Esophagus (tissue), 2 donors: Measurements from ENCODE around the gene STARD7. TPM values are rescaled to one million over a fixed set of nuclear protein-coding genes. Genes with fewer than 3 reads are reported as not detected.

Source experiments
- polyA plus RNA-seq, 2 donors: library from polyadenylated mRNA; stranded (reverse); fragments of 200-250 nt; gene quantifications; one replicate each; pipeline ENCODE4 v1.2.3, GENCODE V29; 2013
- donor health status: healthy with polysubstance abuse.
- donor health status: Bipolar disorder and iron deficiency.

The STARD7 gene
- polyA plus RNA-seq, 2 donors = 21.5 to 34.9 TPM

Other genes with a start within 250 kb of the STARD7 start
- gene ANKRD36C, start 217.0 kb downstream of the STARD7 start, polyA plus RNA-seq = 1 to 10 TPM; 1.2 to 4.0 TPM
- under 1 TPM; 0.43 to 0.98 TPM for gene GPAT2, start 173.9 kb downstream of the STARD7 start, polyA plus RNA-seq
- under 1 TPM; 0.27 to 0.98 TPM for gene ADRA2B, start 92.3 kb downstream of the STARD7 start, polyA plus RNA-seq
- gene ASTL, start 70.3 kb downstream of the STARD7 start, polyA plus RNA-seq = under 1 TPM; 0.26 to 0.32 TPM
- gene DUSP2, start 63.4 kb downstream of the STARD7 start, polyA plus RNA-seq = 1 to 10 TPM; 2.8 to 3.2 TPM
- 10 to 100 TPM; 25.8 to 29.3 TPM for gene TMEM127, start 57.2 kb upstream of the STARD7 start, polyA plus RNA-seq
- 10 to 100 TPM; 25.3 to 38.7 TPM for gene CIAO1, start 57.4 kb upstream of the STARD7 start, polyA plus RNA-seq
- gene SNRNP200, start 96.7 kb upstream of the STARD7 start, polyA plus RNA-seq = 10 to 100 TPM; 52.5 to 65.6 TPM
- 1 to 10 TPM in 1 of 2 donors, under 1 TPM in 1; 0.84 to 1.4 TPM for gene ITPRIPL1, start 116.5 kb upstream of the STARD7 start, polyA plus RNA-seq
- gene NCAPH, start 126.9 kb upstream of the STARD7 start, polyA plus RNA-seq = 1 to 10 TPM; 3.9 to 9.9 TPM